ENCODE data around the gene UPF3B.

DNA sequence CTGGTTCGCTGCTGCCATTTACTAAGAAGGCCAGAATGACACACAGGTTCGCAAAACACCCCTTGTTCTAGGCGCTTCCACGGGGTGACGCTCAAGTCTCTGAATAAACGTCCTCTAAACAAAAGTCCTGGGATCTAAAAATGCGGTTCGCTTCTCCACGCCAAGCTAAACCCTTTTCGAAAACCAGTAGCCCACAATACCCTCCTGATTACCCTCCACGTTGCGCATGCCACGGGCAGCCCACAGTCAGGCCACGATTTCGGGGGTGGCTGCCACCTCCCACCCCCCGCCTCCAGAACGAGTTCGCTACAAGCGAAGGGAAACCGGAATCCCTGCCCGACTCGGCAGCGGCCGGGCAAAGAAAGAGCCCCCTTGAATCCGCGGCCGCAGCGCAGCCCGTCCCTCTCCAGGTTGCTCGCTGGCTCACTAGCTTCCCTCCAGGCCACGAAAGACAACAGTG is 61.8 kb downstream of the UPF3B start:
- TF ChIP-seq EP300 (IDR thresholded peaks at IDR 0.05; ENCODE audit: low read length) (no peak), PYGO2 (tag; IDR thresholded peaks at IDR 0.05) (no peak), NFE2L1 (tag; IDR thresholded peaks at IDR 0.05; ENCODE audit: borderline replicate concordance, low read depth) (no peak)
